Osteoblast (primary cell): Measurements from ENCODE around the gene FAR1. TPM values are rescaled to one million over a fixed set of nuclear protein-coding genes. Genes with fewer than 3 reads are reported as not detected.

Source experiments
- DNase-seq: peaks from one replicate; pipeline ENCODE4 v3.0.0; 2011; ENCODE audit warnings: low spot score, mixed read lengths; ENCODE audit not compliant: insufficient read length; ENCODE audit errors: missing footprints
- H2AFZ ChIP-seq: 2 replicates; pipeline ENCODE4 v1.6.0; 2011; ENCODE audit warnings: mild to moderate bottlenecking, low read length
- H3K27ac ChIP-seq: 2 replicates; pipeline ENCODE4 v1.5.1; 2011; ENCODE audit warnings: mild to moderate bottlenecking, low read depth, low read length, moderate library complexity
- H3K27me3 ChIP-seq: 2 replicates; pipeline ENCODE4 v1.6.0; 2012; ENCODE audit warnings: mild to moderate bottlenecking, control low read depth, inconsistent platforms, low read length, moderate library complexity; ENCODE audit not compliant: insufficient read depth
- H3K36me3 ChIP-seq: 2 replicates; pipeline ENCODE4 v1.5.1; 2011; ENCODE audit warnings: mild to moderate bottlenecking, low read length, control low read depth, moderate library complexity; ENCODE audit not compliant: insufficient read depth
- H3K4me1 ChIP-seq: 2 replicates; pipeline ENCODE4 v1.5.1; 2011; ENCODE audit warnings: mild to moderate bottlenecking, low read length, control low read depth, moderate library complexity; ENCODE audit not compliant: insufficient read depth
- H3K4me2 ChIP-seq: 2 replicates; pipeline ENCODE4 v1.6.0; 2011; ENCODE audit warnings: mild to moderate bottlenecking, low read length; ENCODE audit not compliant: insufficient read depth
- H3K4me3 ChIP-seq: fragments of 200-600 bp; sonication (generic); 3 replicates; pipeline ENCODE4 v1.5.1; 2012; ENCODE audit warnings: mild to moderate bottlenecking, low read length, inconsistent platforms; ENCODE audit not compliant: insufficient read depth
- H3K79me2 ChIP-seq: 2 replicates; pipeline ENCODE4 v1.6.0; 2012; ENCODE audit warnings: mild to moderate bottlenecking, low read length, control low read depth, inconsistent platforms; ENCODE audit not compliant: insufficient read depth
- H3K9me3 ChIP-seq: 2 replicates; pipeline ENCODE4 v1.5.1; 2011; ENCODE audit warnings: low read depth, low read length, control low read depth
- H4K20me1 ChIP-seq: 2 replicates; pipeline ENCODE4 v1.6.0; 2012; ENCODE audit warnings: mild to moderate bottlenecking, low read length, control low read depth; ENCODE audit not compliant: insufficient read depth
- total RNA-seq: library from RNA; depleted of rRNA; stranded (reverse); fragments of >200 nt; gene quantifications from 2 replicates; pipeline ENCODE4 v1.2.3, GENCODE V29; 2012
- TF ChIP-seq, protein P1 (sequence below): IDR thresholded peaks from 2 replicates; pipeline ENCODE4 v1.5.1; 2011; ENCODE audit warnings: mild to moderate bottlenecking, low read depth, low read length, moderate library complexity; ENCODE audit errors: extremely low read depth

FAR1 gene
- total RNA-seq, 1 donor: 61.9 TPM

DNA sequence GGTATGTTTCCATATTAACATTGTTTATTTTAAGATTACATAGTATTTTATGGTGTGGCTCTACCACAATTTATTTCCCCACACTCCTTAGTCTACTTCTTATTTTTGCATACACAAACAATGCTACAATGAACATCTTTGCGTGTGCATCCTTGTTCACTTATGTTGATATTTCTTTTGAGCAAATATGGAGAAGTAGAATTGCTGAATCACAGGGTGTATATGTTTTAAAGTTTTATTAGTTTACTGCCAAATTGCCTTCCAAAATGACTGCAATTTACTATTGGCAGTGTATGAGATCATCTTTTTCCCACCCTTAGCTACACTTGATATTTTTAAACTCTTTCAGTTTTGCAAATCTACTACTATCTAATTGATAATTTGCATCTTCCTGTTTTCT, 38.7 kb upstream of the FAR1 start:
- H3K79me2 ChIP-seq: no peaks in the 10 kb centered on the region
- H2AFZ ChIP-seq: no peak overlapping the region
- TF ChIP-seq, protein P1, sequence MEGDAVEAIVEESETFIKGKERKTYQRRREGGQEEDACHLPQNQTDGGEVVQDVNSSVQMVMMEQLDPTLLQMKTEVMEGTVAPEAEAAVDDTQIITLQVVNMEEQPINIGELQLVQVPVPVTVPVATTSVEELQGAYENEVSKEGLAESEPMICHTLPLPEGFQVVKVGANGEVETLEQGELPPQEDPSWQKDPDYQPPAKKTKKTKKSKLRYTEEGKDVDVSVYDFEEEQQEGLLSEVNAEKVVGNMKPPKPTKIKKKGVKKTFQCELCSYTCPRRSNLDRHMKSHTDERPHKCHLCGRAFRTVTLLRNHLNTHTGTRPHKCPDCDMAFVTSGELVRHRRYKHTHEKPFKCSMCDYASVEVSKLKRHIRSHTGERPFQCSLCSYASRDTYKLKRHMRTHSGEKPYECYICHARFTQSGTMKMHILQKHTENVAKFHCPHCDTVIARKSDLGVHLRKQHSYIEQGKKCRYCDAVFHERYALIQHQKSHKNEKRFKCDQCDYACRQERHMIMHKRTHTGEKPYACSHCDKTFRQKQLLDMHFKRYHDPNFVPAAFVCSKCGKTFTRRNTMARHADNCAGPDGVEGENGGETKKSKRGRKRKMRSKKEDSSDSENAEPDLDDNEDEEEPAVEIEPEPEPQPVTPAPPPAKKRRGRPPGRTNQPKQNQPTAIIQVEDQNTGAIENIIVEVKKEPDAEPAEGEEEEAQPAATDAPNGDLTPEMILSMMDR: no peak
- DNase-seq: no peak
- no peak overlapping the region for H3K4me2 ChIP-seq
- H3K4me1 ChIP-seq: no peaks in the 10 kb centered on the region
- no peaks in the 10 kb centered on the region for H3K27me3 ChIP-seq
- H3K4me3 ChIP-seq: no peak overlapping the region
- H4K20me1 ChIP-seq: no peaks in the 10 kb centered on the region
- H3K36me3 ChIP-seq: no peaks in the 10 kb centered on the region
- no peak overlapping the region for H3K27ac ChIP-seq
- H3K9me3 ChIP-seq: no peaks in the 10 kb centered on the region

DNA sequence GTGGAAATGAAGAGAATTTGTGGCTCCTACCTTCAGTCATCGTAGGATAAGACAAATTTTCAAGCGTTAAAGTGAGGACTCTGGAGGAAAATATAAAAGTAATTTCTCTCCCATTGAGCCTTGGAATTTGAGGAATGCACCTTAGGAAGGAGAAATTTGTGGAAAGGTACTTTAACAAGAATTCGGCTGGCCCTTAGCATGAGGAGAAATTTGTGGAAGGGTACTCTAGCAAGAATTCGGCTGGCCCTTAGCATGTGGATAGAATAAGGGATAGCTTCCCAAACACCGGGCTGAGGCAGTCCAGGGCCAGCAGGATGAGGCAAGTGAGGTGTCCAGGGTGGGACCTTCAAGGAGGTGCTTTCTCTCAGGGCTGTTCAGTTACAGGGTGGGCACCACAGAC, 33.2 kb upstream of the FAR1 start:
- no peak overlapping the region for H3K4me3 ChIP-seq
- H4K20me1 ChIP-seq: no peaks in the 10 kb centered on the region
- H3K27me3 ChIP-seq: no peaks in the 10 kb centered on the region
- TF ChIP-seq, protein P1: no peak
- no peaks in the 10 kb centered on the region for H3K4me1 ChIP-seq
- H3K9me3 ChIP-seq: no peaks in the 10 kb centered on the region
- no peaks in the 10 kb centered on the region for H3K36me3 ChIP-seq
- H3K4me2 ChIP-seq: no peak overlapping the region
- no peak for DNase-seq
- no peak overlapping the region for H2AFZ ChIP-seq
- no peak overlapping the region for H3K27ac ChIP-seq
- no peaks in the 10 kb centered on the region for H3K79me2 ChIP-seq

DNA sequence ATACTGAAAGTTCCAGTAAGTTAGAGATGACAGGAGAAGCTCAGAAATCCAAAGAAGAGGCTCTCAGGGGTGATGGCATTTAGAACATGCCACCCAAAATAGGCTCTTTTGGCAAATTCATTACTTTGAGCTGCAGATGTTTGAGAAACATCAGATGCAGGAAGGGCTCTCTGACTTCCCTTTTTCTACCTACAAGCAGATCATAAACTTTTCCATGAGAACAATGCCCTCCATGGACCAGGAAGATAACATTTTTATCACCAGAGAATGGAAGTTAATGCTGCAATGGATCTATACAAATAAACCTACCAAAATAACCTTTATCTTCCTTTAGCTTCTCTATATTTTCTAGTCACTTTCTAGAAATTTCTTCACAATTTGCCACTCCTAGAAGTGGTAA, 32.7 kb upstream of the FAR1 start:
- TF ChIP-seq, protein P1: no peak
- Histone ChIP-seq H3K4me1 (no peaks in the 10 kb centered on the region), H3K9me3 (no peaks in the 10 kb centered on the region)

DNA sequence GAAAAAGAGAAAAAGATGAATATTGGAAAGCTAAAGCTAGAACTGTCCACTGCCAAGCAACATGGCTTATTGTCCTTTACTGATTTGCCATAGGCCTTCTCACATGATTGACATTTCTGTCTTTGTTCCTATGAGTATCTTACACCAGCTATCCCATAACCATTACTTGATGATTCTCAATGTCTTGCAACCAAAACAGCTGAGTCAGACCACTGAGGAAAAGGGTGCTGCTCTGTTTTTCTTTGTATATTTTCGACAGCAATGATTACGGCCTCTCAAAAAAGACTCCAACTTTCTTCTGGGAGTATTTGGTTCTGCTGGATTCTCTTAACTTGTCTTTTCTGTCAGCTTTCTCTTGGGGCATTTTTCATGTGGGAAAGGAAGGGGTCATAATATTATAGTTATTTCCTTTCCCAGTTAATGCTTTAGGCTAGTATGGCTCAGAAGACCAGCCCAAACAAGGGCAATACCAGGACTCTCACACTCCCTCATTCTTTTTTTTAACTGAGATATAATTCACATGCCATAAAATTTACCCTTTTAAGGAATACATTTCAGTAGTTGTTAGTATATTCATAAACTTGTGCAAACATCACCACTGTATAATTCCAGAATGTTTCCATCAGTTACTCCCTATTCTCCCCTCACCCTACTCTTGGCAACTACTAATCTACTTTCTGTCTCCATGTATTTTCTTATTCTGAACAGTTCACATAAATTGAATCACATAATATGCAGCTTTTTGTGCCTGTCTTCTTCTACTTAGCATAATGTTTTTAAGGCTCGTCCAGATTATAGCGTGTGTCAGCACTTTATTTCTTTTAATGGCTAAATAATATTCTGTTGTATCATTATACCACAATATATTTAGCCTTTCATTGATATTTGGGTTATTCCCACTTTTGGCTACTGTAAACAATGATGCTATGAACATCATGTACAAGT, 31.1 kb upstream of the FAR1 start:
- no peaks in the 10 kb centered on the region for H3K4me1 ChIP-seq
- no peak overlapping the region for H2AFZ ChIP-seq
- H4K20me1 ChIP-seq: no peaks in the 10 kb centered on the region
- H3K27ac ChIP-seq: no peak overlapping the region
- no peaks in the 10 kb centered on the region for H3K36me3 ChIP-seq
- no peak overlapping the region for H3K4me3 ChIP-seq
- H3K79me2 ChIP-seq: no peaks in the 10 kb centered on the region
- H3K9me3 ChIP-seq: no peaks in the 10 kb centered on the region
- DNase-seq: peak; percentile 38
- no peaks in the 10 kb centered on the region for H3K27me3 ChIP-seq
- no peak overlapping the region for H3K4me2 ChIP-seq
- TF ChIP-seq, protein P1: no peak

More for the DNA sequence above, 32.7 kb upstream of the FAR1 start:
- DNase-seq: no peak
- no peaks in the 10 kb centered on the region for H3K36me3 ChIP-seq
- no peaks in the 10 kb centered on the region for H3K27me3 ChIP-seq
- no peak overlapping the region for H3K4me2 ChIP-seq
- no peak overlapping the region for H3K27ac ChIP-seq
- no peaks in the 10 kb centered on the region for H3K79me2 ChIP-seq
- no peak overlapping the region for H3K4me3 ChIP-seq
- no peaks in the 10 kb centered on the region for H4K20me1 ChIP-seq
- no peak overlapping the region for H2AFZ ChIP-seq
